RKO (cell line): ENCODE measurements around the gene TRIM40.
A peak's percentile ranks its signal among the peaks of the same experiment; 100 is the strongest.

Experiments used
- DNase-seq: peaks from one replicate; pipeline ENCODE4 v3.0.0-alpha.2; 2016; ENCODE audit warnings: low spot score

TRIM40 gene, protein sequence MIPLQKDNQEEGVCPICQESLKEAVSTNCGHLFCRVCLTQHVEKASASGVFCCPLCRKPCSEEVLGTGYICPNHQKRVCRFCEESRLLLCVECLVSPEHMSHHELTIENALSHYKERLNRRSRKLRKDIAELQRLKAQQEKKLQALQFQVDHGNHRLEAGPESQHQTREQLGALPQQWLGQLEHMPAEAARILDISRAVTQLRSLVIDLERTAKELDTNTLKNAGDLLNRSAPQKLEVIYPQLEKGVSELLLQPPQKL

DNA sequence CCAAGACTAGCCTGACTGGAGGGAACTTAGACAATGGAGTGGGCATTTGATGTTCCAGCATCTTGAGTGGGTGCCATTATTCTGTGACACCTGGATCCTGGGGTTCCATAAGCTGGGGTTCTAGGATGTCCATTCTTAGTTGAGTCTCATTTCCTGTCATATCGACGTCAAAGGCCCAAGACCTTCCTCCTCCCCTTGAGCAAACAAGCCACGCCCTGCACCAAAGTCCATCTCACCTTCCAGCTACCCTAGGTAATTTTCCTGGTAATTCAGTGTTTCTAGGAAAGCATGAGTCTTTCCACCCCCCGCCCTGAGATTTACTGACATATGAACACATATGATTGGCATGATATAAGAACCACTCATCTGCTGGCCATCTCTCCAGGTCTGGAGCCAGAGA, at the start of gene TRIM40:
TSS of gene TRIM40 (plus strand) at position 384 of the 400 bp plus-strand sequence. CDS start 897 bp downstream, outside the sequence.
- no peak for DNase-seq

DNA sequence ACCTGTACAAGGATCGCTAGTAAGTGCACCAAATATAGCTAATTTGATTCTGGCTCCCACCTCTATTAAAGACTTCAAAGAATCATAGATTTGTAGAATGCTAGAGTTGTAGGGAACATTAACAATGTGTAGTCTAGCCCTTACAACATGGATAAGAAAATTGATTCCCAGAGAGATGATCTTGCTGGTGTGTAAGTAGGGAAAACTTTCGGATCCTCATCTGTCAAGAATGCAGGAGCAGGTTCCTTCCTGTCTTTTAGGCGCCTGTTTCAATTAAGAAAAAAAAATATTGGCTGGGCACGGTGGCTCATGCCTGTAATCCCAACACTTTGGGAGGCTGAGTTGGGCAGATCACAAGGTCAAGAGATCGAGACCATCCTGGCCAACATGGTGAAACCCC, 48.1 kb upstream of the TRIM40 start:
- DNase-seq = no peak

DNA sequence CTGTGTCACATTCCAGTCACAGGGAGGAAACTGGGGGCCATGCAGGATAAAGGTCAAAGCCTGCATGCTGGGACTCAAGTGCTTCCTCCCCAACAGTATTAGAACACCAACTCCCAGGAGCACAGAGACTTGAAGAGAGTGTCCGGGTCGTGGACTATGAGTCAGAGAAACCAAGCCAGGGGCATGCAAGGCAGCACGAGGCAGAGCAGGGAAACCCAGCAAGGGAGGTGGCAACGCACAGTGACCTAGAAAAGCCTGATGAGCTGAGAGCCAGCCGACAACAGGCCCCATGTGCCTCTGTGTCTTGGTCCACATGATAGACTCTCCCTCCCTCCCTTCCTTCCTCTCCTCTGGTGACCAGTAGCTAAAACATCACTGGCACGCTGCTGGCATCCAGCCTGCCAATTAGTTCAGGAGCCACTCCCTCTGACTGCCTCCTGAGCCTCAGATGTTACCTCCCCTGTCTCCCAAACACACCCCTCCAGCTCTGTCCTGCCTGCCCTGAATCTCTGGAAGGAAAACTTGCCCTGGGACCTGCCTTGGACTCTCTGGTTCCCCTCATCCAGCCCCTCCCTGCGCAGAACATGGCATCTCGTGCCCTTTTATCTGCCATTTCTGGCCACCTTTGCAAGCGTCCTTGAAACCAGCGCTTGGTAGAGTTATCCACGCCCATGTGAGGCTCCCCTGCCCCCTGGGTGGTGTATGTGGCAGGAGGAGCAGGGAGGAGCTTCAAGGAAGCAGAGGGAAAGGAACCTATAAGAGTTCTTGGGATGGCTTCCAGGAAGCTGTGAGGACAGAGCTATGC, 44.2 kb upstream of the TRIM40 start:
- no peak for DNase-seq

DNA sequence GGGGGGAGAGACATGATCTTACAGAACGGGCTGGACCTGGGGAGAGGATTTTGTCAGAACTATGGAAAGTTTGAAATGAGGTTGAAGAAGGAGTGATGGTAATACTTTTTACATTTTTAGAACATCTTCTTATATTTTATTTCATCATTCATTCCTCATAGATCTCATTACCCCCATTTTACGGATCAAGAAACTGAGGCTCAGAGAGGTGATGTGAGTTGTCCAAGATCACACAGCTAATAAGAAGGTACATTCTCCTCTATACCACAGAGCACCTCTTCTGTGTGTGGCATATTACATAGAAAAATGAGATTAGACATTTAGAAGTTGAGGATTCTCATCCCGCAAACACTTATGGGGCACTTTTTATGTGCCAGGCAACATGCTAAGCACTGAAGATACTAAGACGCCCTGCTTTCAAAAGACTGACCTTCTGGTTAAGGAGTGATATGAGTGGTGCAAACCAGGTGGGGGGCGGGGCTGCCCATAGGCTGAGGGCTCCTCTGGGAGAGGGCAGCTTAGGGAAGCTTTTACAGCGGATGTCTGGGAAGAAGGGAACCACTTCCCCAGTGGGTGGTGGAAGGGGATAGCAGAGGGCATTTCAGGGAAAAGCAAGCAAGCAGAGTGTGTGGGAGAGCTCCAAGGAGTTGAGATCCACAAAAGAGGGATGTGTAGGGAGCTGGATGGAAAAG, 42.9 kb upstream of the TRIM40 start:
- no peak for DNase-seq

DNA sequence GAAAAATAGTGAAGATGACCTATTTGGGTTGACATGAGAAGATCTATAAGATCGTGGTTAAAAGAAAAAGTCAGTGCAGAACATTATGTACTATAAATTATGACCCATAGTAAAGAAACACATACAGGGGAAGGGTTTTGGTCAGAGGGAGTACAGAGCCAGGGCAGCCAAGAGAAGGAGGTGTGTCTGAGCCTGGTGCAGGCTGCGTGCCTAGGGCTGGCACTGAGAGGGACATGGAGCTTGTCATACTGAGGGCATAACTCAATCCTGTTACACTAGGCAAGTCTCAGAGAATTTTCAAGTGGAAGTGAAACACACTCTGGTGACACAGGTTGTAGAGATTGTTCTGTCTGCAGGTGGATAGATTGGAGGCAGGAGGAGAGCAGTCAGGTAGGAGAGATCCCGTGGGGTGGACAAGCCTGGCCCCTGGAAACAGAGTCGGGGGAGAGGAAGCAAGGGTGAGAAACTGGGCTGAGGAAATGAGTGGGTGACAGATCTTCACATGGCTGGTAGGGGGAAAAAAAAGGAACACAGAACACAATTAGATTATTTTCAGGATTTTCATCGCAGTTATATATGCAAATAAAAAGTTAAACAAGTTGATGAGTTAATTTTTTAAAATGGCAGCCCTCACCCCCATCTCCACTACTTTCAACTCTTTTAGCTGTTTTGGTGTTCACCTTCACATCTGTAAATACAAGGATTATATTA, 41.8 kb upstream of the TRIM40 start:
- no peak for DNase-seq

DNA sequence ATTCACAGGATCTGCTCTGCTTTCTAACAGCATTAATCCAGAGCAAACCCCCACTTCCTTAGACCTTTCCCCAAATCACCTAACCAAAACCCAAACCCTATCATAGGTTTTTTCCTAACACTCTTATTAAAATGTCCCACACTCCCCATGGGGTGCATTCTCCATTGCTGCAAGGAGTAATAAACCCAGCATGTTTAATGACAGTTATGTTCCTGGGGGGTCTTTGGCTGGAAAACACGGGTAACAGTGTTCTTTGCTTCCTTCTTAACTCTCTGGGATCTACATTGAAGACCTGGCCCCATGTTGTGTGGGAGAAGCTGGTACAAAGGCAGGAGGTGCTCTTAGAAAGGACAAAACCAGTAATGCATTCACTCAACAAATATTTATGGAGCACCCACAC, 39.1 kb upstream of the TRIM40 start:
- DNase-seq = no peak

DNA sequence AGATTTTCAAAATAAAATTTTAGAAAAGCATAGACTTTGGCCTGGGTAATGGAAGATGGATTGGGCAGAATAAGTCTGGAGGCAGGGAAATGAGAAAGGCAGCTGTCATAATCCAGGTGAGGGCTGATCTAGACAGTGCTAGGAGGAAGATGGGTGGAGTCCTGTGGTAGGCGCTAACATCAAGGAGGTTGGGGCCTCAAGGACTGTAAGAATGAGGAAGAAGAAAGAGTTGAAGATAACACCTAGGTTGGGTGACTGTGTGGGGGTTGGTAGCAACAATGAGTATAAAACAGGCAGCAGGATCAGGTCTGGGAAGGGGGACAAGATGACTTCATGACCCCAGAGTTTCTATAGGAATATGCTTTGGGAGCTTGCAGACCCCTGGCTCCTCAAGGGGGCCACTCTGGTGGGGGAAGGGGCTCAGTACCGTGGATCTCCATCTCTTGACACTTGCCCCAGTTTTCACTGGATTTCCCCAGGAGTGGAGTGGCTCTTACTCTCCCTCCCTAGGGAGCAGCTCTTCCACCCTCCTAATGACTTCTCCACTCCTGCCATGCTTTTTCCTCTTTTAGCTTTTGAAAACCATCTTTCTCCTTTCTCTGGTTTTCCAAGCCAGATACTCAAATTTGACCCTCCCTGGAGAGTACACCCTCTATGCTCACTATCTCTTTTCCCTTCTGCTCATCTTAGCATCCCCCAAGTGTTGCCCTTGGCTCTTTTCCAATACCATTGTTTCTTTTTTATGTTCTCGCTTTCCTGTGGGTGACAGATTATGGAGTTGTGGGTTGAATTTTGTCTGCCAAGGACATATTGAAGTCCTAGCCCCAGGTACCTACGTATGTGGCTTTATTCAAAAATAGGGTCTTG, 37.8 kb upstream of the TRIM40 start:
- no peak for DNase-seq

DNA sequence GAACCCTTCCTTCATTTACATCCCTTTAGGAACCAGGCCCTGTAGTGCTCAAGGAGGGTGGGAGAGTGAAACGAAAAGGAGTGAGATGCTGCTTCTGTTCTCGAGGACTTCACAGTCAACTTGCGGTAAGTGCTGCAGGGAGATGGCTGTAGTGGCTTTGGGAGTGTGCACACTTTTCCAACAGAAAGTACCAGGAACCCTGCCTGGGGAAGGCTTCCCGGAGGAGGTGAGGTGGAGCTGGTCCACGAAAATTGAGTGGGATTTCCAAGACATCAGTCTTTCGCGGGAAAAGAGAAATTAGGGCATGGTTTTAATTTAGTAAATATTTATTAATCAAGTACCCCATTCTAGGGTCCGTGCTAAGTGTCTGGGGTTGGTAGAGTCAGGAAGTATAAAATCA, 35.8 kb upstream of the TRIM40 start:
- DNase-seq = no peak

DNA sequence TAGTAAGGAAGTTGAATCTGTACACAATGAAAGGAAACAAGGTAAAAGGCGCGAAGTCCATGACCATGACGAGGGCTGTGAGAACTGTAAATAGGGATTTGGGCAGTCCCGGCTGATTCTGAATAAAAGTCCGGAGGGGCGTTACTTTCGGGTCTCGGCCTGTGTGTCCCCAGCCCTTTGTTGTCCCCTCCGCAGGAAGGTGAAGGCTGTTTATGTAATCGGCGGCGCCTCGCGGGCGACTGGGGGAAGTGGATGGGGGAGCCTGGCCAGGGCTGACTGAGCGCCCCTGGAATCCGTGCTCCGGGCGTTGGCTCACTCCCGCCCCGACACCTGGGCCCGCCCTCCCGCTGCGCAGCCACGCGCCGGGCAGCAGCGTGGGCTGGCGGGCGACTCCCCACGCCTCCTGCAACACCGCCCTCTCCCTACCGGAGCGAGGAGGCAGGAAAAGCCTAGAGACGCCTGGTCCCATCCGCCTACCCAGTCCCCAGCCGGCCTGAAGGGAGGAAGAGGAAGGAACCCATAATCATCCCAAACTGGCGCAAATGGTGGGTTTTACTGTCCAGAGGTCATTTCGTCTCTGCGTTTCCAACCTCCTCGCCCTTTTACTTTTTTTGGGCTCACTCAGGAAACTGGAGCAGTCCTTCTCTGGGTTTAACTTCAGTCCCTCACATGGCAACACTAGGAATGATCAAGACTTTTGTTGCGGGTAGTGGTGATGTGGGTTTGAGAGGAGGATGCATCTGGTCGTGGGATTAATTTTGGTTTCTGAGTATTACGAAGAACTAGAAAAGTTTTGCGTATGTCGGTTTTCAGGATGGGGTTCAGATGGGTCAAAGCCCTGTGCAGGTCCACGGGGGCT, 35.1 kb upstream of the TRIM40 start:
- DNase-seq = peak; percentile 49

DNA sequence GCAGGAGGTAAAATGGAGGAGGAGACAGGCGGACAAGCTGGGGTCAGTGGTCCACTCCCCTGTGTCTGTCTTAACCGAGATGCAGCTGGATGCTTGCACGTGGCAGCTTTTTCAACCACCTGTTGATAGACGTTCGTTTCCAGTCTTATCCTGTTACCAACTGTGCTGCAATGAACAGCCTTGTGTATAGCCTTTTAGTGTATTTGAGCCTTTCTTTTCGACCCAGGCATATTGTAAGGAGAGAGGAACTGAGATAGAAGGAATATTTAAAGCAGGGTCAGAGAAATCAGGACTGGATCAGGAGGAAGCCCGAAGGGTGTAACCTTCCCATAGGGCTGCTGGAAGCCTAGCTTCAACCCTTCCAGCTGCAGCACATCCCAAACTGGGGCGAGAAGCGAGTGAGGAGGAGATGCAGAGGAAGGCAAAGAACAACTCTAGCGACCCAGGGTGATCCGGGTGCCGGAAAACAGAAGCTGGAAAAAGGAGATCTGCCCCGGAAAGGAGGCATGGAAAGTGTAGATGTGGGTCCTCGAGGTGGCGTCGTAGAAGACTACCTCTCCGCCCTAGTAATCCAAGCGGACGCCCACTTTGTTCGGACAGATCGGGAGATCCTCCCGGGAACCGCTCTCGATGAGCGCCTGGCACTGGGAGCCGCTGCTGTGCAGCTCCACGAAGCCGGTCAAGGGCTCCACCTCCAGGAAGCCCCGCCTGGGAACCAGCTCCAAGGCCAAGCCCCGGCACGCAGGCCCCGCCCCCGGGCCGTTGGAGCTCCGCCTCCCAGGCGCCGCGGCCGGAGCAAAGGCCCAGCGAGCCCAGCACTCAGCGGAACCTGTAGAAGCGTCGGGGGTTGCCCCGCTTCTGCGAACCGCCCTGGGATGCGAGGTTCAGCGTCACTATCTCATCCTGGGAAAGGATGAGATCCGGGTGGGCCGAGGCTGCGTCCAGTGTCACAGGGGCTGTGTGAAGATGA, 34.2 kb upstream of the TRIM40 start:
- peak; percentile 94 for DNase-seq

DNA sequence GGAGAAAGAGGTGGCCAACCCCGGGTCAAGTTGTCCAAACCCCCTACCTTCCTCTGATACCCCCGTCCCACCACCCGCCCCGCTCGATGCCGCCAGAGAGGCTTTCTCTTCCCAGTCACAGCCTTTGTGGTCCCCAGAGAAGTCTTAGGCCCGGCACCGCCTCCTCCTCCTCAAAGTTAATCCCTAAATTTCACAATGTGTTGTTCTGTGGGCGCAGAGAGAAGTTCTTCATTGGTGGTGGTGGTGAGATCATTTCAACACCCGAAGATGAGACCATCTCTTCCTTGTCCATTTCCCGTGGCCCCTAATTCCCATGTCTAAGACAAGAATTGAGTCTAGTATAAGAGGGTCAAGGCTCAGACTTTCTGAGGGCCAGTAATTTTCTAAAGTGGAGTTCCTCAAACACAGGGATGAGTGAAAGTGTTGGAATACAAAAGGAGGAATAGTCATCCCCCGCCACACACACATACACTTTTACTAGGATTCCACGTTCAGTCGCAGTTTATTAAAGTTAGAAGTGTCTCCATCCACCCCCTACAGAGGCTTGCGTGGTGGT, 33.4 kb upstream of the TRIM40 start:
- peak; percentile 28 for DNase-seq

DNA sequence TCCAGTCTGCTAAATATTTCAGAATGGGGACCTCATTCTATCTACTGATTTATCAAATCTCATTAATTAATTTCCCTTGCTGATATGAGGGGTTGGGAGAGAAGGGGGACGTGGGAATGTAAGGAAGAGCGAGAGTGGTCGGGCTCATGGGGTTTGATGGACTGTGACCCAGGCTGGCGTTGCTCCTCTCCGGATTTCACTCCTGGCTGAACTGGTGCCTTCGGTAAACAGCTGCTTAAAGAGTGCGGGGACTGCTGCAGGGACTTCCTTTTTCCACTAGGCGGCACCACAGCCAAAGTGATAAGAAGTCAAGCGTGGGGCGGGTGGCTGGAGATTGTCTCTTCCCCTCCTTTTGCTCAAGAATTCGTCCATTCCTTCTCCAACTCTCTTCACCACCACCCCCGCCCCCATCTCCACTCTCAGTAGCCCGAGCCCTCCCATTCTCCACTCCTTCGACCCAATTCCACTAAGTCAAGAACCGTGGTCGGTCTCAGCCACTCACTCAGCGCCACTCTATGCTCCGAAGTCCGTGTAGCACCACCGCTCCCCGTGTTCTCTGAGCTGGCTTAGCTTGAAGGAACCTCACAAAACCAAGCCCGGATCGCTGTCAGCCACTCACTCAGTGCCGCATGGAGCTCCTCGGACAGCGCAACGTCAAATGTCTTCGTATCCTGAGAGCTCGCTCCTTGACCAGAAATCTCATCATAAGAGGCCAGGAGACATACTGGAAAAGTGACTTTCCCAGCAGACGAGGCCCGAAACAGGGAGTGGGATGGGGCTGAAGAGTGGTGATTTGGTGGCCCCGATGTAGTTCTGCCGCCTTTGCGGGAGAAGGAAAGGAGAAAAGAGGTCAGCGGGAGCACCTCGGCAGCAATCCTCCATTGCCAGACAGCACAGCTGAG, 32.7 kb upstream of the TRIM40 start:
- DNase-seq = peak; percentile 87

DNA sequence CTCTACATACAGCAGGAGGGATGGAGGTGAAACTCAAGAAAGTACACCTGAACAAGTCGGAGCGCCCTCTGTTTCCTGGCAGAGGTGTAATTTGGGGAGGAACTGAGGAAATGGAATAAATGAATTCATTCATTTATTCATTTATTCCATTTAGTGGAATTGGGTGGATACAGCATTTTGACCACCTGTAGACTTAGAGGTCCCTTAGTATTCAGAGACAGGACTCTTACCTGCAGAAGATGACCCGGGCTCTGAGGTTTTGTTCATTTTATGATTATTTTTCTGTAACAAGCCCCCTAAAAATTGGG, 32.1 kb upstream of the TRIM40 start:
- DNase-seq = no peak

DNA sequence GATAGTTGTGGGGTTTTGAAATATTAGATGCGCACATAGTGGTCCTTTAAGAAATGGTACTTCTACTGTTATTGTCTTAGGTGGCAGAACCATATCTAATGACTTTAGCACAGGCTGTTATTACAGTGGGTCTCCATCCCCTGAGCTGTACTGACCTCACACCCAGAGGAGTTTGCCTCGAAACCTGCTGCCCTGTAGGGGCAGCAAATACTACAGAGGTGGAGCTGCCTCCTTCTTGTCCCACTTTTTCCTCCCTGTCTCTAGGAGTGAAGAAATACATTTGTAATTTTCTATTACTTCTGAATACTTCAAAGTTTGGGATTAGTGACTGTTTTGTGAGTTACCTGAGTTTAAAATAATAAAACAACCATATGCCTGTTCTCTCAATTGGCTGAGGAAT, 31.3 kb upstream of the TRIM40 start:
- DNase-seq = no peak

DNA sequence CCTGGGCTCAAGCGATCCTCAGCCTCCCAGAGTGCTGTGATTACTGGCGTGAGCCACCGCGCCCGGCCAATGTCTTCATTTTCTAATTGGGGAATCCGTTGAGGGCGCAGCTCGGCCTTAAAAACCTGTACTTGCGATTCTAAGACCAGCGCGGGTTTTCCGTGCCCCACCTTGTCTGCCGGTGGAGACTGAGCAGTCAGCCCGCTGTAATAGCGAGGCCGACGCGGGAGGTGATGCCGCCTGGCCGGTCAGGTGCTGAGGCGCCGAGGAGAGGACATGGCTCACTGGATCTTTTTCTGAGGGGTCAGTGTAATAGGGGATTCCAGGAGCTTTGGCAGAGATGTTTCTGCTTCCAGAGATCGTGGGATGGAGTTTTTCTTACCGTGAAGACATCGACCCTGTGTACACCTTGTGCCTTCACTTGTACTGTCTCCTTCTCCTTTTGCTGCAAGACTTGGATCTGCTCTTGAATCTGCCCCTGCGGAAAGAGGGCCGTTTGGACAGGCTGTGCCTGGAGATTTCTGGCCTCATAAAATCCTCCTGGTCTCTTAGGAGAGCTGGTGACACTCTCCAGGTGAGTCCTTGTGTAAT, 24.6 kb upstream of the TRIM40 start:
- no peak for DNase-seq

DNA sequence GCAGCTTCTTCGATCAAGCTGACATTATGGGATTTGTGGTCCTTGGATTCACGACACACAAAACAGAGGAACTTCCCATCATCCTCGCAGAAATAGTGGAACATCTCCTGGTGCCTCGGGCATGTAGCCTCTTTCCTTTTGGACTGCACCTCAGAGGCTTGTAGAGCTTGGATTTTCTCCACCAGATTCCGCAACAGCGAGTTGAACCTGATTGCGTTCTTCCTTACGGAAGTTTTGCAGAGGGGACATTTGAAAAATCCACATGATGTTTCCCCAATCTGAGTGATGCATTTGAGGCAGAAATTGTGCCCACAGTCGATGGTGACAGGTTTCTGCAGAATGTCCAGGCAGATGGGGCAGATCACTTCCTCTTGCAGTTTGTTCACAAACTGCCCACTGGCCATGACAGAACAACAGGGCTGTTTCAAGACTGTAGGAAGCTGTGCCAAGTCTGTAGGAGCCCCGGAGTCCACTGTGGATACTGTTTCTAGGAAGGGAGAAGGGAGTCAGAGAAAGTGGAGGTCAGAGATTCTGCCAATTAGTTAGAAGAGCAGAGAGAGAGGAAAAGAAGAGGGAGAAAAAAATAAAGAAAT, 23.4 kb upstream of the TRIM40 start:
- no peak for DNase-seq
